Left kidney (tissue), 2 donors: ENCODE results near the gene ADAM19. TPM values are rescaled to one million over a fixed set of nuclear protein-coding genes. Genes with fewer than 3 reads are reported as not detected.

Source experiments
- DNase-seq: peaks from one replicate; pipeline ENCODE4 v3.0.0-alpha.2; 2013
- polyA plus RNA-seq: library from polyadenylated mRNA; unstranded; fragments of 120-200 nt; gene quantifications from one replicate; pipeline ENCODE4 v1.2.1, GENCODE V29; 2013; ENCODE audit not compliant: insufficient read length

Gene ADAM19
- polyA plus RNA-seq, 1 donor, result 8.8 TPM

GRCh38 chr5:157516006-157516405 lies 59.6 kb downstream of the ADAM19 start:
- peak; percentile 49 for DNase-seq

- no peak for DNase-seq
Measured at GRCh38 chr5:157514974-157515373, 60.6 kb downstream of the ADAM19 start.

GRCh38 chr5:157513182-157513581 lies 62.4 kb downstream of the ADAM19 start:
- DNase-seq, result no peak

- peak; percentile 69 for DNase-seq
Measured at GRCh38 chr5:157511651-157512644, 63.6 kb downstream of the ADAM19 start.

GRCh38 chr5:157510682-157511081 lies 64.9 kb downstream of the ADAM19 start:
- no peak for DNase-seq

GRCh38 chr5:157509587-157509986 lies 66.0 kb downstream of the ADAM19 start:
- DNase-seq, result no peak

GRCh38 chr5:157509093-157509492 lies 66.5 kb downstream of the ADAM19 start:
- no peak for DNase-seq

GRCh38 chr5:157506981-157507780 lies 68.4 kb downstream of the ADAM19 start:
- no peak for DNase-seq

GRCh38 chr5:157506066-157506590 lies 69.4 kb downstream of the ADAM19 start:
- DNase-seq, result no peak

GRCh38 chr5:157505496-157505895 lies 70.1 kb downstream of the ADAM19 start:
- DNase-seq, result no peak

GRCh38 chr5:157504053-157504452 lies 71.5 kb downstream of the ADAM19 start:
- no peak for DNase-seq

GRCh38 chr5:157502143-157502647 lies 73.4 kb downstream of the ADAM19 start:
- no peak for DNase-seq

- DNase-seq, result no peak
Measured at GRCh38 chr5:157497875-157498611, 77.5 kb downstream of the ADAM19 start.

- no peak for DNase-seq
Measured at GRCh38 chr5:157496864-157497263, 78.7 kb downstream of the ADAM19 start.

GRCh38 chr5:157494178-157494832 lies 81.3 kb downstream of the ADAM19 start:
- DNase-seq, result no peak

- no peak for DNase-seq
Measured at GRCh38 chr5:157492886-157493285, 82.7 kb downstream of the ADAM19 start.

- DNase-seq, result no peak
Measured at GRCh38 chr5:157491471-157491995, 84.0 kb downstream of the ADAM19 start.

GRCh38 chr5:157487358-157487757 lies 88.2 kb downstream of the ADAM19 start:
- no peak for DNase-seq

- DNase-seq, result no peak
Measured at GRCh38 chr5:157486861-157487260, 88.7 kb downstream of the ADAM19 start.

GRCh38 chr5:157486221-157486681 lies 89.3 kb downstream of the ADAM19 start:
- DNase-seq, result no peak

GRCh38 chr5:157485811-157486210 lies 89.8 kb downstream of the ADAM19 start:
- DNase-seq, result no peak
